GM23248 (cell line): ENCODE measurements around the gene SOX8. TPM values are rescaled to one million over a fixed set of nuclear protein-coding genes. Genes with fewer than 3 reads are reported as not detected.

Source experiments
- DNase-seq: peaks from one replicate; pipeline ENCODE4 v3.0.0-alpha.2; 2015
- H2AFZ ChIP-seq: fragments of 200-600 bp; sonication (generic); 2 replicates; pipeline ENCODE4 v1.6.1; 2016; ENCODE audit warnings: antibody characterized with exemption
- H3F3A ChIP-seq: fragments of 200-600 bp; sonication (generic); 2 replicates; pipeline ENCODE4 v1.6.1; 2016; ENCODE audit warnings: mild to moderate bottlenecking, antibody characterized with exemption, mixed run types; ENCODE audit not compliant: insufficient read depth
- H3K27ac ChIP-seq: fragments of 200-600 bp; sonication (generic); 2 replicates; pipeline ENCODE4 v1.5.1; 2016; ENCODE audit warnings: mild to moderate bottlenecking
- H3K27me3 ChIP-seq: fragments of 200-600 bp; sonication (generic); replicated peaks from 2 replicates; pipeline ENCODE4 v1.6.1; 2016; ENCODE audit warnings: mild to moderate bottlenecking; ENCODE audit not compliant: insufficient read depth
- H3K36me3 ChIP-seq: fragments of 200-600 bp; sonication (generic); 2 replicates; pipeline ENCODE4 v1.6.1; 2016; ENCODE audit warnings: low read depth, mild to moderate bottlenecking
- H3K4me1 ChIP-seq: fragments of 200-600 bp; sonication (generic); 2 replicates; pipeline ENCODE4 v1.6.1; 2016; ENCODE audit warnings: mild to moderate bottlenecking; ENCODE audit not compliant: insufficient read depth
- H3K4me2 ChIP-seq: fragments of 200-600 bp; sonication (generic); one replicate; pipeline ENCODE4 v1.6.1; 2016; ENCODE audit warnings: mild to moderate bottlenecking; ENCODE audit not compliant: unreplicated experiment
- H3K4me3 ChIP-seq: fragments of 200-600 bp; sonication (generic); 2 replicates; pipeline ENCODE4 v1.5.1; 2016; ENCODE audit warnings: mild to moderate bottlenecking
- H3K79me2 ChIP-seq: fragments of 200-600 bp; sonication (generic); 2 replicates; pipeline ENCODE4 v1.6.1; 2016; ENCODE audit warnings: mild to moderate bottlenecking; ENCODE audit not compliant: insufficient read depth
- H3K9ac ChIP-seq: fragments of 200-600 bp; sonication (generic); 2 replicates; pipeline ENCODE4 v1.6.1; 2016; ENCODE audit warnings: mild to moderate bottlenecking
- H3K9me2 ChIP-seq: fragments of 200-600 bp; sonication (generic); 2 replicates; pipeline ENCODE4 v1.6.1; 2016; ENCODE audit warnings: mixed run types, mild to moderate bottlenecking, moderate library complexity; ENCODE audit not compliant: insufficient read depth
- H3K9me3 ChIP-seq: fragments of 200-600 bp; sonication (generic); one replicate; pipeline ENCODE4 v1.6.1; 2017; ENCODE audit warnings: low read depth
- H4K20me1 ChIP-seq: fragments of 200-600 bp; sonication (generic); 2 replicates; pipeline ENCODE4 v1.6.0; 2016; ENCODE audit not compliant: insufficient read depth
- EZH2 ChIP-seq: fragments of 200-600 bp; sonication (generic); IDR thresholded peaks from 2 replicates; pipeline ENCODE4 v1.6.1; 2018; ENCODE audit warnings: antibody characterized with exemption, mild to moderate bottlenecking; ENCODE audit not compliant: insufficient read depth, poor library complexity, severe bottlenecking
- EZH2phosphoT487 ChIP-seq: fragments of 200-600 bp; sonication (generic); IDR thresholded peaks from 2 replicates; pipeline ENCODE4 v1.6.1; 2018; ENCODE audit warnings: antibody characterized with exemption, moderate library complexity, mild to moderate bottlenecking, low read depth; ENCODE audit not compliant: insufficient read depth
- WGBS, 2 experiments: methylation state at CpG; one replicate each; pipeline ENCODE4 v1.1.6; 2015 to 2017; ENCODE audit warnings: low lambda C conversion rate in 2 of 2, low coverage in 1 of 2; ENCODE audit errors: missing lambda C conversion rate in 2 of 2; 5-methylcytosine and 5-hydroxymethylcytosine counted together
- in situ Hi-C: fragments of 300-500 bp; cut with MboI; formaldehyde crosslinking; loops from 2 replicates; pipeline ENCODE4 v1.15.0; 2020
- polyA plus RNA-seq: library from polyadenylated mRNA; unstranded; fragments of >200 nt; fragmentation: Nextera tagmentation; extraction: Ambion mirVana; gene quantifications from 2 replicates; pipeline ENCODE4 v1.2.1, GENCODE V29; 2016
- total RNA-seq: library from RNA; depleted of rRNA; stranded (reverse); fragments of >200 nt; shearing (Covaris generic); gene quantifications from 2 replicates; pipeline ENCODE4 v1.2.3, GENCODE V29; 2014

Gene SOX8
- total and polyA plus RNA-seq, 2 experiments from 2014 or later: 0.15 to 0.43 TPM

DNA sequence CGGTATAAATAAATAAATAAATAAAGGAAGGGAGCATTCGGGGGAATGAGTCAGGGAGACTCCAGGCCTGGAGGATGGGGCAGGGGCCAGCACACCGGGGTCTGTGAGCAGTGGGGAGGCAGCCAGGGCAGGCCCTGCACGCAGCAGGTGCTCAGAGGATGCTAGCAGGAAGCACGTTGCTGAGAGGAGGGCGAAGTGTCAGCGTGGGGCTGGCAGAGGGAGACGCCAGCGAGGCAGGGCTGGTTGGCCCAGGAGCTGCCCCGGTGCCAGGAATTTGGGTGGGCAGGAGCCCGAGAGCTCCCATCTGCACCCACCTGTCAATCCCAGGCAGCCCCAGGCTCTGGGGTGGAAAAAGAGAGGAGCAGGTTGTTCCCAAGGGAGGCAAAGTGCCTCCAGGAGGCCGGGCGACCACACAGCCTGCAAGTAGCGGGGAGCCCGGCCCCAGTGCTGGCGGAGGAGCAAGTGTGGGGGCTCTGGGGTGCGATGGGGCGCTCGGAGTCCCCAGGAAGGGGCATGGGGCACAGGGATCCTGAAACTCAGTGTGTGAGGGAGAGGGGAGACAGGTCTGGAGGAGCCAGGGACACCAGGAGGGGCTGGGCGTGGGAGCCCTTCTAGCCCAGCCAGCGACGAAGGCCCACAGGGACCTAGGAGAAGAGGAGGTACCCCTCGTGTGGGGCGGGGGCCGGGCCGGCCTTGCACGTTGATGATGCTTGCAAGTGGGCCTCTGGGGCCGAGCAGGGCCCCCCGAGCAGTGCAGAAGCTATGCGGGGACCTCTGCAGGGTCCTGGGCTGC is 28.0 kb downstream of the SOX8 start:
- H3K27ac ChIP-seq: no peak overlapping the region
- H3K79me2 ChIP-seq: no peaks in the 10 kb centered on the region
- H3F3A ChIP-seq: no peaks in the 10 kb centered on the region
- H3K4me1 ChIP-seq: no peaks in the 10 kb centered on the region
- H3K27me3 ChIP-seq: peaks cover 16% of the 10 kb centered on the region
- no peak overlapping the region for H3K4me2 ChIP-seq
- H3K36me3 ChIP-seq: no peaks in the 10 kb centered on the region
- no peaks in the 10 kb centered on the region for H3K9me3 ChIP-seq
- in situ Hi-C loops: no loop called here
- TF ChIP-seq EZH2 (no peak), EZH2phosphoT487 (no peak)
- no peak overlapping the region for H2AFZ ChIP-seq
- H4K20me1 ChIP-seq: no peaks in the 10 kb centered on the region
- WGBS, 2 experiments: 55 to 61% methylated on average over 19 to 30 of the region's 30 CpGs
- DNase-seq: no peak
- H3K9ac ChIP-seq: no peak overlapping the region
- no peaks in the 10 kb centered on the region for H3K9me2 ChIP-seq
- no peak overlapping the region for H3K4me3 ChIP-seq

GRCh38 chr16:1010251-1010650 is 28.7 kb downstream of the SOX8 start:
- no peak overlapping the region for H3K27ac ChIP-seq
- in situ Hi-C loops: no loop called here
- no peaks in the 10 kb centered on the region for H3K79me2 ChIP-seq
- H2AFZ ChIP-seq: no peak overlapping the region
- no peaks in the 10 kb centered on the region for H3K4me1 ChIP-seq
- no peak overlapping the region for H3K4me3 ChIP-seq
- no peak overlapping the region for H3K4me2 ChIP-seq
- H3K36me3 ChIP-seq: no peaks in the 10 kb centered on the region
- no peaks in the 10 kb centered on the region for H4K20me1 ChIP-seq
- no peak for TF ChIP-seq EZH2phosphoT487
- no peak for TF ChIP-seq EZH2
- DNase-seq: no peak
- no peaks in the 10 kb centered on the region for H3K9me3 ChIP-seq
- no peaks in the 10 kb centered on the region for H3F3A ChIP-seq
- H3K27me3 ChIP-seq: peaks cover 16% of the 10 kb centered on the region
- no peaks in the 10 kb centered on the region for H3K9me2 ChIP-seq
- WGBS, 2 experiments: 23% methylated on average over 14 to 19 of the region's 20 CpGs
- H3K9ac ChIP-seq: no peak overlapping the region

- Histone ChIP-seq H3K9ac (no peak overlapping the region), H3K9me3 (no peaks in the 10 kb centered on the region), H3K9me2 (no peaks in the 10 kb centered on the region), H3K36me3 (no peaks in the 10 kb centered on the region), H3K27ac (no peak overlapping the region), H3F3A (no peaks in the 10 kb centered on the region), H2AFZ (no peak overlapping the region), H3K79me2 (no peaks in the 10 kb centered on the region), H4K20me1 (no peaks in the 10 kb centered on the region), H3K4me2 (no peak overlapping the region), H3K4me1 (no peaks in the 10 kb centered on the region), H3K4me3 (no peak overlapping the region), H3K27me3 (peaks cover 16% of the 10 kb centered on the region)
- DNase-seq: no peak
- no peak for TF ChIP-seq EZH2
- no peak for TF ChIP-seq EZH2phosphoT487
- in situ Hi-C loops: no loop called here
- WGBS, 2 experiments: 29 to 32% methylated on average over 15 to 16 of the region's 16 CpGs
Observed at GRCh38 chr16:1010815-1011214, 29.2 kb downstream of the SOX8 start.

GRCh38 chr16:1011316-1012082 is 29.9 kb downstream of the SOX8 start:
- Histone ChIP-seq H3K9ac (no peak overlapping the region), H3K9me2 (no peaks in the 10 kb centered on the region), H3K4me1 (no peaks in the 10 kb centered on the region), H3K79me2 (no peaks in the 10 kb centered on the region), H3F3A (no peaks in the 10 kb centered on the region), H3K27ac (no peak overlapping the region), H3K27me3 (peaks cover 16% of the 10 kb centered on the region), H3K9me3 (no peaks in the 10 kb centered on the region), H3K4me2 (no peak overlapping the region), H3K36me3 (no peaks in the 10 kb centered on the region), H4K20me1 (no peaks in the 10 kb centered on the region), H2AFZ (no peak overlapping the region), H3K4me3 (no peak overlapping the region)
- 71% methylated on average over 31 to 36 of the region's 37 CpGs for WGBS, 2 experiments
- in situ Hi-C loops: no loop called here
- TF ChIP-seq EZH2 (no peak), EZH2phosphoT487 (no peak)
- DNase-seq: no peak
